ENCODE data around the gene NSD2. TPM values are rescaled to one million over a fixed set of nuclear protein-coding genes. Genes with fewer than 3 reads are reported as not detected.

NSD2 gene
- total and polyA plus RNA-seq, 9 of the 15 experiments (the other 6 are each of a cell fraction or from before 2014, with no cell fraction given), result 6.4 to 126 (median 58.8) TPM

GRCh38 chr4:2008921-2009650, 137.9 kb downstream of the NSD2 start, which contains the start of gene NELFA (continued):
- TF ChIP-seq CTCFL (IDR thresholded peaks at IDR 0.05; ENCODE audit: borderline replicate concordance, insufficient read depth, low read depth, low read length, poor library complexity, severe bottlenecking) (peak; percentile 8), MTA3 (IDR thresholded peaks at IDR 0.05; ENCODE audit: borderline replicate concordance) (peak; percentile 84; the same call in 1 of the 2 replicates), MECOM (CRISPR knock-in tag; IDR thresholded peaks at IDR 0.05) (no peak), MCM2 (IDR thresholded peaks at IDR 0.05; ENCODE audit: low read depth) (no peak), MBD2 (IDR thresholded peaks at IDR 0.05; ENCODE audit: borderline replicate concordance, low read depth) (peak; percentile 76), NEUROD1 (IDR thresholded peaks at IDR 0.05; ENCODE audit: borderline replicate concordance, low read depth, low read length, partially characterized antibody) (peak; percentile 58), ZNF24 (IDR thresholded peaks at IDR 0.05) (0 out of 2 replicates have a peak, but pooled peaks have one; percentile 45), TOE1 (IDR thresholded peaks at IDR 0.05; ENCODE audit: borderline replicate concordance) (peak; percentile 13; the same call in 1 of the 2 replicates), TOE1 (CRISPR knock-in tag; IDR thresholded peaks at IDR 0.05; ENCODE audit: borderline replicate concordance, low read depth) (no peak; the same call in 1 of the 2 replicates), MAZ (CRISPR knock-in tag; conservative IDR thresholded peaks at IDR 0.05 in 1 of 2, IDR thresholded peaks at IDR 0.05 in 1 of 2) (peak; percentile 59 to 84), MYBL2 (IDR thresholded peaks at IDR 0.05; ENCODE audit: low read depth) (no peak; the same call in 1 of the 2 replicates), MYBL2 (CRISPR knock-in tag; IDR thresholded peaks at IDR 0.05; ENCODE audit: borderline replicate concordance) (no peak), SLC30A9 (CRISPR knock-in tag; IDR thresholded peaks at IDR 0.05) (no peak), MAX (CRISPR knock-in tag; IDR thresholded peaks at IDR 0.05) (peak; percentile 87), BDP1 (IDR thresholded peaks at IDR 0.05; ENCODE audit: insufficient read depth, insufficient read length) (no peak), KDM4B (IDR thresholded peaks at IDR 0.05; ENCODE audit: borderline replicate concordance in 2 of 2, low read depth in 1 of 2) (no peak), SMARCE1 (IDR thresholded peaks at IDR 0.05) (no peak), NONO (IDR thresholded peaks at IDR 0.05; ENCODE audit: low read depth in 2 of 2, low read length in 1 of 2) (peak; percentile 70 to 94; a peak in 3 of 4 replicates), TEAD4 (IDR thresholded peaks at IDR 0.05; ENCODE audit: low read length) (no peak), TEAD4 (CRISPR knock-in tag; IDR thresholded peaks at IDR 0.05; ENCODE audit: borderline replicate concordance) (no peak; the same call in 1 of the 2 replicates), HDAC8 (tag; IDR thresholded peaks at IDR 0.05) (peak; percentile 22), SMARCA5 (IDR thresholded peaks at IDR 0.05) (no peak), RCOR1 (IDR thresholded peaks at IDR 0.05; ENCODE audit: borderline replicate concordance in 1 of 2, low read depth in 2 of 2, low read length in 2 of 2) (no peak), BCL6 (CRISPR knock-in tag; IDR thresholded peaks at IDR 0.05) (peak; percentile 60; the same call in 1 of the 2 replicates), KLF1 (tag; IDR thresholded peaks at IDR 0.05) (peak; percentile 55; the same call in 1 of the 2 replicates), ZNF282 (CRISPR knock-in tag; IDR thresholded peaks at IDR 0.05) (0 out of 2 replicates have a peak, but pooled peaks have one; percentile 43)

Measured in K562 (cell line).